RWPE2 (cell line): ENCODE data around the gene SLC1A7.

Experiments
- ATAC-seq: fragments of 200-7000 bp; cut with Tn5 transposase; 3 replicates; pipeline ENCODE4 v1.9.1; 2021; ENCODE audit warnings: low read depth
- DNase-seq: peaks from one replicate; pipeline ENCODE4 v3.0.0-alpha.2; 2020; ENCODE audit warnings: low spot score
- H3K27ac ChIP-seq: fragments of 450-650 bp; 2 replicates; pipeline ENCODE4 v1.5.1; 2017; ENCODE audit warnings: mild to moderate bottlenecking; ENCODE audit not compliant: poor library complexity, severe bottlenecking
- H3K27me3 ChIP-seq: fragments of 250-450 bp; sonication (Bioruptor Pico); 2 replicates; pipeline ENCODE4 v1.5.1; 2021; ENCODE audit warnings: mild to moderate bottlenecking, moderate library complexity; ENCODE audit not compliant: insufficient read depth, poor library complexity, severe bottlenecking
- H3K36me3 ChIP-seq: fragments of 250-450 bp; sonication (Bioruptor Pico); 2 replicates; pipeline ENCODE4 v1.5.1; 2020; ENCODE audit warnings: low read depth, mild to moderate bottlenecking, moderate library complexity
- H3K4me1 ChIP-seq: fragments of 250-450 bp; sonication (Bioruptor Pico); 2 replicates; pipeline ENCODE4 v1.5.1; 2021; ENCODE audit warnings: mild to moderate bottlenecking, moderate library complexity; ENCODE audit not compliant: insufficient read depth, poor library complexity, severe bottlenecking
- H3K4me3 ChIP-seq: fragments of 250-450 bp; sonication (Bioruptor Pico); 2 replicates; pipeline ENCODE4 v1.5.1; 2021; ENCODE audit warnings: mild to moderate bottlenecking, moderate library complexity; ENCODE audit not compliant: severe bottlenecking
- H3K9me3 ChIP-seq: fragments of 250-450 bp; sonication (Bioruptor Pico); 2 replicates; pipeline ENCODE4 v1.5.1; 2021; ENCODE audit warnings: mild to moderate bottlenecking, moderate library complexity; ENCODE audit not compliant: severe bottlenecking
- TF ChIP-seq, protein P1 (sequence below): fragments of 450-650 bp; IDR thresholded peaks from one replicate; pipeline ENCODE4 v1.5.1; 2017; ENCODE audit warnings: mild to moderate bottlenecking, moderate library complexity; ENCODE audit not compliant: poor library complexity, severe bottlenecking

Gene SLC1A7

GRCh38 chr1:53137729-53138128 lies 4.7 kb downstream of the SLC1A7 start:
- Histone ChIP-seq H3K27me3 (no peaks in the 10 kb centered on the region), H3K27ac (no peak overlapping the region), H3K36me3 (no peaks in the 10 kb centered on the region), H3K4me1 (no peaks in the 10 kb centered on the region), H3K4me3 (no peak overlapping the region), H3K9me3 (peaks cover 8% of the 10 kb centered on the region)
- ATAC-seq, result no peak
- TF ChIP-seq, protein P1, sequence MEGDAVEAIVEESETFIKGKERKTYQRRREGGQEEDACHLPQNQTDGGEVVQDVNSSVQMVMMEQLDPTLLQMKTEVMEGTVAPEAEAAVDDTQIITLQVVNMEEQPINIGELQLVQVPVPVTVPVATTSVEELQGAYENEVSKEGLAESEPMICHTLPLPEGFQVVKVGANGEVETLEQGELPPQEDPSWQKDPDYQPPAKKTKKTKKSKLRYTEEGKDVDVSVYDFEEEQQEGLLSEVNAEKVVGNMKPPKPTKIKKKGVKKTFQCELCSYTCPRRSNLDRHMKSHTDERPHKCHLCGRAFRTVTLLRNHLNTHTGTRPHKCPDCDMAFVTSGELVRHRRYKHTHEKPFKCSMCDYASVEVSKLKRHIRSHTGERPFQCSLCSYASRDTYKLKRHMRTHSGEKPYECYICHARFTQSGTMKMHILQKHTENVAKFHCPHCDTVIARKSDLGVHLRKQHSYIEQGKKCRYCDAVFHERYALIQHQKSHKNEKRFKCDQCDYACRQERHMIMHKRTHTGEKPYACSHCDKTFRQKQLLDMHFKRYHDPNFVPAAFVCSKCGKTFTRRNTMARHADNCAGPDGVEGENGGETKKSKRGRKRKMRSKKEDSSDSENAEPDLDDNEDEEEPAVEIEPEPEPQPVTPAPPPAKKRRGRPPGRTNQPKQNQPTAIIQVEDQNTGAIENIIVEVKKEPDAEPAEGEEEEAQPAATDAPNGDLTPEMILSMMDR, result no peak
- DNase-seq, result no peak

DNA sequence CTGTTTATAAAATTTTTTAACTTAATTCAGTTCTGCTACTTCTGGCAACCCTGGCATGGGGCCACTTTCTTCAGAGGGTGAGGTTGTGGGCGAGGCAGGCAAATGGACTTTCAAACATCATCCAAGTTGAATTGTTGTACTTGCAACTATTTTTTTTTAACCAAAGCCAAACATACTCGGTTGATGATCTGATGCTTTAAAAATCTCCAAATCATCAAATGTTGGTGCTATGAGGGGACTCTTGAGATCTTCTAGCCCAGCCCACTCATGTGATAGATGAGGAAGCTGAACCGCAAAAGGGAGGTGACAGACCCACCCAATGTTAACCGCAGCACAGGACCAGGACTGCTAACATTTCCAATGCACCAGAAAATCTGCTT lies 6.7 kb downstream of the SLC1A7 start:
- TF ChIP-seq, protein P1, result no peak
- Histone ChIP-seq H3K9me3 (peaks cover 8% of the 10 kb centered on the region), H3K4me3 (no peak overlapping the region), H3K27me3 (no peaks in the 10 kb centered on the region), H3K4me1 (no peaks in the 10 kb centered on the region), H3K27ac (no peak overlapping the region), H3K36me3 (no peaks in the 10 kb centered on the region)
- DNase-seq, result no peak
- no peak for ATAC-seq

DNA sequence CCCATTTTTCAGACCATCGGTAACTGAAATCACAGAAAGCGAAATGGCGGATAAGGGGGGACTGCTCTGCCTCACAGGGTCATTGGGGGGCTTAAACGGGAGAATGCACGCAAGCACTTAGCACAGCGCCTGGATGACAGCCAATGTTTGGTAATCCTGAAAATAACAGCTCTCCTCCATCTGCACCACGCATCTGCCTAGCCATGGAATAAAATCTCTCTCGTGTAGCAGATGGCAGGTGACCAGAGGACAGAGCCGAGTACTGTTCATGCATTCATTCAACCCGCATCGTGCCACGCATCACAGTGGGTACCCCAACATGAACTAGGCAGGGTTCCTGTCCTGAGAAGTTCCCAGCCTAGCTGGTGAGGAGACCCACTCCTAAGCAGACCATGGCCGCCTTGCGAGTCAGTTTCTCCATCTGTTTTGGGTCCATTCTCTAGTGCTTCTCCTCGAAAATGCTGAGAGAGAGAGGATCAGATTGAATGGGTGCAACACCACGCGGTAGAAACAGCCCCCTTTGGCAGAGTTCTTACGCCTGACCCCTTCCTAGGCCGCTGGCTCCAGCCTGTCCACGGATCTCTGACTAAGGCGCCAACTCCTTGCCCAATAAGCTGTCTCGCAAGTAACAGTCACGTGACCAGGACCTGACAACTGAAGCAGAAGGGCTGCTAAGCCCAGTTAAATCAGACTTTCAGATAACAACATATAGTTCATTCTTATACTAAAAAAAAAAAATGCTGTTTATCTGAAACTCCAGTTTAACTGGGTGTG lies 7.3 kb downstream of the SLC1A7 start:
- Histone ChIP-seq H3K4me3 (no peak overlapping the region), H3K27me3 (no peaks in the 10 kb centered on the region), H3K4me1 (no peaks in the 10 kb centered on the region), H3K36me3 (no peaks in the 10 kb centered on the region), H3K9me3 (peaks cover 8% of the 10 kb centered on the region), H3K27ac (no peak overlapping the region)
- DNase-seq (no peak), ATAC-seq (no peak)
- TF ChIP-seq, protein P1, result no peak

GRCh38 chr1:53134042-53134485 lies 8.4 kb downstream of the SLC1A7 start:
- Histone ChIP-seq H3K4me1 (no peaks in the 10 kb centered on the region), H3K9me3 (peaks cover 8% of the 10 kb centered on the region), H3K4me3 (no peak overlapping the region), H3K27me3 (no peaks in the 10 kb centered on the region), H3K36me3 (no peaks in the 10 kb centered on the region), H3K27ac (no peak overlapping the region)
- ATAC-seq (no peak), DNase-seq (no peak)
- TF ChIP-seq, protein P1, result no peak

DNA sequence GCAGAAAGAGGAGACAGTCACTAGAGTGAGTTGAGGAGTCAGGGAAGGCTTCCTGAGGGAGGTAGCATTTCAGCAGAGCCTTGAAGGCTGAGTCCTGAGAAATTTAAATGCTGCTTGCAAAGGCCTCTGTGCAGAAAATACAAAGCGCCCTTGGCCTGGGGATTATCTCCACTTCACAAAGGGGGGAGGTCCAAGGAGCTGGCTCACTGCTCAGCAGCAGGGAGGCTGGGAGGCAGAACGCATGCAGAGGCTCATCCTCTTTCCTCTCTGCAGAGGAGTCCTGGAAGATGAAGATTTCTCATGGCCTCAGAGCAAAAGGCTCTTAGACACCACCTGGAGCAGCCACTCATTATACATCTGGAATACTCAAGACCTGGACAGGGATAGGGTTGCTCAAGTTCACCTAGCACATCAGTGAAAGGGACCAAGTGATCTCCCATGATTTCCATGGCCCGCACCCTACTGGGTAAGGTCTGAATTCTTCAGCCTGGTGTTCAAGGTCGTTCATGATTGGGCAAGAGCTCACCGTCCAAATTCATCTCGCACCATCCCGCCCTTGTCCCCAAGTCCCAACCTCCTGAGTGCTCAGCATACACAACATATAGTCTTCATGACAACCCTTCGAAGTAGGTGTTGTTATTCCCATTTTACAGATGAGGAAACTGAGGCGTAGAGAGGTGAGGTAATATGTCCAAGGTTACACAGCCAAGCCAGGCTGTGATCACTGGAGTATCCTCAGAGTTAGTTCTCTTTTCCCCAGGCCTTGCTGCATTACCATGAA lies 9.0 kb downstream of the SLC1A7 start:
- peaks cover 8% of the 10 kb centered on the region for H3K9me3 ChIP-seq
- ATAC-seq (no peak), DNase-seq (no peak)
- H3K36me3 ChIP-seq, result no peaks in the 10 kb centered on the region
- H3K4me1 ChIP-seq, result no peaks in the 10 kb centered on the region
- no peak overlapping the region for H3K27ac ChIP-seq
- H3K27me3 ChIP-seq, result no peaks in the 10 kb centered on the region
- TF ChIP-seq, protein P1, result no peak
- H3K4me3 ChIP-seq, result no peak overlapping the region
